Stomach (tissue), 4 donors: Measurements from ENCODE around the gene PRTN3.

Experiments
- POLR2A ChIP-seq, 4 donors: fragments of 450-650 bp; IDR thresholded peaks; one replicate each; pipeline ENCODE4 v1.6.1; 2016; ENCODE audit warnings: antibody characterized with exemption in 4 of 4, control low read depth in 2 of 4, mild to moderate bottlenecking in 1 of 4, moderate library complexity in 1 of 4
- POLR2AphosphoS5 ChIP-seq, 3 donors: sonication (generic); formaldehyde crosslinking; IDR thresholded peaks; one replicate each; pipeline ENCODE4 v1.6.1; 2016; ENCODE audit warnings: antibody characterized with exemption in 3 of 3
- TF ChIP-seq, protein P1 (sequence below), 7 experiments: fragments of 450-650 bp in 4 of 7; fragments of 200-600 bp in 3 of 7; sonication (generic) in 3 of 7; IDR thresholded peaks; one replicate each; pipeline ENCODE4 v1.5.1; 2016 to 2019; ENCODE audit warnings: antibody characterized with exemption in 7 of 7, control low read depth in 2 of 7, mild to moderate bottlenecking in 1 of 7

- TF ChIP-seq POLR2AphosphoS5 (IDR thresholded peaks at IDR 0.05) (no peak), POLR2A (IDR thresholded peaks at IDR 0.05) (no peak)
- TF ChIP-seq, protein P1, sequence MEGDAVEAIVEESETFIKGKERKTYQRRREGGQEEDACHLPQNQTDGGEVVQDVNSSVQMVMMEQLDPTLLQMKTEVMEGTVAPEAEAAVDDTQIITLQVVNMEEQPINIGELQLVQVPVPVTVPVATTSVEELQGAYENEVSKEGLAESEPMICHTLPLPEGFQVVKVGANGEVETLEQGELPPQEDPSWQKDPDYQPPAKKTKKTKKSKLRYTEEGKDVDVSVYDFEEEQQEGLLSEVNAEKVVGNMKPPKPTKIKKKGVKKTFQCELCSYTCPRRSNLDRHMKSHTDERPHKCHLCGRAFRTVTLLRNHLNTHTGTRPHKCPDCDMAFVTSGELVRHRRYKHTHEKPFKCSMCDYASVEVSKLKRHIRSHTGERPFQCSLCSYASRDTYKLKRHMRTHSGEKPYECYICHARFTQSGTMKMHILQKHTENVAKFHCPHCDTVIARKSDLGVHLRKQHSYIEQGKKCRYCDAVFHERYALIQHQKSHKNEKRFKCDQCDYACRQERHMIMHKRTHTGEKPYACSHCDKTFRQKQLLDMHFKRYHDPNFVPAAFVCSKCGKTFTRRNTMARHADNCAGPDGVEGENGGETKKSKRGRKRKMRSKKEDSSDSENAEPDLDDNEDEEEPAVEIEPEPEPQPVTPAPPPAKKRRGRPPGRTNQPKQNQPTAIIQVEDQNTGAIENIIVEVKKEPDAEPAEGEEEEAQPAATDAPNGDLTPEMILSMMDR (IDR thresholded peaks at IDR 0.05) = no peak
Observed at GRCh38 chr19:879711-880438, 39.1 kb downstream of the PRTN3 start.
